GM10266 (cell line): ENCODE results near the gene IER5.

Experiments used
- DNase-seq: peaks from one replicate; pipeline ENCODE4 v3.0.0; 2012; ENCODE audit errors: extremely low spot score
- TF ChIP-seq, protein P1 (sequence below): IDR thresholded peaks from 2 replicates; pipeline ENCODE4 v1.5.1; 2012; ENCODE audit warnings: mild to moderate bottlenecking, low read depth; ENCODE audit not compliant: control insufficient read depth, insufficient read depth; ENCODE audit errors: missing control alignments

The IER5 gene

DNA sequence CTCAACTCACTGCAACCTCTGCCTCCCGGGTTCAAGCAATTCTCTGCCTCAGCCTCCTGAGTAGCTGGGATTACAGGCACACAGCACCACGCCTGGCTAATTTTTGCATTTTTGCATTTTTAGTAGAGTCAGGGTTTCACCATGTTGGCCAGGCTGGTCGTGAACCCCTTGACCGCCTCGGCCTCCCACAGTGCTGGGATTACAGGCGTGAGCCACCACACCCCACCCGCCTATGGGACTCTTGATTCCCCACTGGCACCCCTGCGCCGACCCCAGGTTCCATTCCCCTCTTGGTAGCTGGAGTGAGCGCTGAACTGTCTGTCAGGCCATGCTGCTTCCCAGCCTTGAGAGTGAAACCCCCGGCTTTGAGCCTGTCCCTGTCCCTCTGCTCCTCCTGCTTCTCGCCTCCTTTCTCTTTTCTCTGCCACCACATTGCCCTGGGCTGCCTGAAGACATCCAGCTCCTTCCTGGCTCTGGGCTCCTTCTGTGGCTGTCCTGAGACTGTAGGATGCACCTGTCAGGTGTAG is 48.8 kb downstream of the IER5 start:
- no peak for DNase-seq
- TF ChIP-seq, protein P1, sequence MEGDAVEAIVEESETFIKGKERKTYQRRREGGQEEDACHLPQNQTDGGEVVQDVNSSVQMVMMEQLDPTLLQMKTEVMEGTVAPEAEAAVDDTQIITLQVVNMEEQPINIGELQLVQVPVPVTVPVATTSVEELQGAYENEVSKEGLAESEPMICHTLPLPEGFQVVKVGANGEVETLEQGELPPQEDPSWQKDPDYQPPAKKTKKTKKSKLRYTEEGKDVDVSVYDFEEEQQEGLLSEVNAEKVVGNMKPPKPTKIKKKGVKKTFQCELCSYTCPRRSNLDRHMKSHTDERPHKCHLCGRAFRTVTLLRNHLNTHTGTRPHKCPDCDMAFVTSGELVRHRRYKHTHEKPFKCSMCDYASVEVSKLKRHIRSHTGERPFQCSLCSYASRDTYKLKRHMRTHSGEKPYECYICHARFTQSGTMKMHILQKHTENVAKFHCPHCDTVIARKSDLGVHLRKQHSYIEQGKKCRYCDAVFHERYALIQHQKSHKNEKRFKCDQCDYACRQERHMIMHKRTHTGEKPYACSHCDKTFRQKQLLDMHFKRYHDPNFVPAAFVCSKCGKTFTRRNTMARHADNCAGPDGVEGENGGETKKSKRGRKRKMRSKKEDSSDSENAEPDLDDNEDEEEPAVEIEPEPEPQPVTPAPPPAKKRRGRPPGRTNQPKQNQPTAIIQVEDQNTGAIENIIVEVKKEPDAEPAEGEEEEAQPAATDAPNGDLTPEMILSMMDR: no peak

DNA sequence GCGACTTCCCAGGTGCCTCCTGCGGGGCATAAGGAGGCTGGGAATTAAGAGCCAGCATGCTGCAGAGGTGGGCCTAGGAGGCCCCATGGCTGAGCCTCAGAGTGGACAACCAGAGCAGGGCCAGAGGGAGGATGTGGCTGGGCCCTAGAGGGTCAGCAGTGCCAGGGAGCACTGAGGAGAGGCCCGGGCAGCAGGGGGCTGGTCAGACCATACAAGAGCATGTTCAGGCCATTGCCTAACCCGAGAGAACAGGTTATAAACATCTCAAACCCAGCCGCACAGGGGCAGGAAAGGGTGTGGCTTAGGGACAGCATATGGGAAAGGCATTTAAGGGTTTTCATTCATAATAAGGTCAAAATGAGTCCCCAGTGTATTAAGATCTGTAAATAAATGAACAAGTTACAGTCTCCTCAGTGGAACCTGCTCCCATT is 51.1 kb downstream of the IER5 start:
- DNase-seq: no peak
- TF ChIP-seq, protein P1: no peak

DNA sequence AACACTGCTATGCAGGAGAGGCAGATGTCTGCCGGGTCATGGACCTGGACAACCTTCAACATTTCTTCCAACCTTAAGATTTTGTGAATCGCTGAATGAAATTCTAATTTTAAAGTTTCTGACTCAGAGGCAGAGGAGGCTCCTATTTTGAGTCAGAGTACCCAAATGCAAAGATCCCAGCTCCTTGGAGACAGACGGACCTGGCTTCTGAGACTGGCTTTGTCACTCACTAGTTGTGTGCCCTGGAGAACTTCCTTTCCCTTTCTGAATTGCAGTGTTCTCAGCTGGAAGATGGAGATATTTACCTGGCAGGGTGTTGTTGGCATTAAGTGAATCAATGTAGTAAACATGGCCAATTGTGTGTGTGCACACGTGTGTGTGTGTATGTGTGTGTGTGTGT is 51.9 kb downstream of the IER5 start:
- TF ChIP-seq, protein P1: no peak
- DNase-seq: no peak

DNA sequence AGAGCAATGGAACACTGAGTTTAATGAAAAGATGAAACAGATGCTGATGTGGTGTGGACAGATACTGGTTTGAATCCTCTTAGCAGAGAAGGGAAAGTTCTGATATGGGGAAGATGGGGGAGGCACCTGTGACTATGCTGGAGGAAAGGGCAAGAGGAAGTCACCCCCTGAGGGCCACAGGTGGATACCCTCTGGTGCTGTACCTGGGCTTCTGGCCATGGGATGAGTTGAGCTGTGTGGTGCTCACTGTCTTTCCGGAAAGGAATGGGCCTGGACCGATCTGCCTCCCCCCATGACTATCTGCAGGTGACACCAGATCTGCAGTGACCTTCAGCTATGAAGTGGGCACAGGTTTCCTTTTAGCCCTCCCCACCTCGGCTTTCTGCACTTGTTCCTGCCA is 52.4 kb downstream of the IER5 start:
- TF ChIP-seq, protein P1: no peak
- no peak for DNase-seq

DNA sequence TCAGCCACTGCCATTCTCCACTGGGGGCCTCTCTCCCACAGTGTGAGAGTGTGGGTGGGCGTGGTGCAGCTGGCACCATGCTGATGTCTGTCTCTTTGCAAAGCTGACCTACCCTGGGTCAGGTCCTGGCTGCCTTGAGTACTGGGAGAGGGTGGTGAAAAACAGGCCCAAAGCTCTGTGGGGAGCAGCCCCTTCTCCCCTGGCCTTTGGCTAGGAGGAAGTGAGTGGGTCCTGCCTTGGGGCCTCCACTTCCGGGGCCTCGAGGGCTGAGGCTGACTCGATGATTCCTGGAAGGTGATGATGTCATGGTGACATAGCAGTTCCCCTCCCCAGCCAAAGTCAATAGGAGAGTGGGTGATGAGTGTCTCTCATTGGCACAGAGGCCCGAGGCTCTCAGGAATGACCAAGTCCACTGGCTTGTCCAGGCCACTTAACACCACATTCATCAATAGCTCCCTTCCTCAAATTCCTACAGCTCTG is 53.0 kb downstream of the IER5 start:
- DNase-seq: no peak
- TF ChIP-seq, protein P1: no peak
